GM19463 (cell line): ENCODE results near the gene ZSCAN10.
"Not testable (repeated sequence)": the region's sequence is repeated elsewhere in the genome, so short reads cannot be mapped to it uniquely, and the experiment has no call there.

Experiments
- ATAC-seq: cut with Tn5 transposase; IDR thresholded peaks from one replicate; pipeline ENCODE4 v1.9.1; 2021; ENCODE audit warnings: mild to moderate bottlenecking, moderate library complexity; ENCODE audit not compliant: unreplicated experiment

The ZSCAN10 gene

GRCh38 chr16:3065069-3065741, 33.9 kb downstream of the ZSCAN10 start, which contains the start of gene IL32:
Gene IL32 (plus strand): TSS chr16:3065640. CDS start chr16:3065812, 172 bp downstream.
- ATAC-seq = peak; percentile 54

GRCh38 chr16:3063625-3064386, 35.3 kb downstream of the ZSCAN10 start:
- ATAC-seq = no peak

DNA sequence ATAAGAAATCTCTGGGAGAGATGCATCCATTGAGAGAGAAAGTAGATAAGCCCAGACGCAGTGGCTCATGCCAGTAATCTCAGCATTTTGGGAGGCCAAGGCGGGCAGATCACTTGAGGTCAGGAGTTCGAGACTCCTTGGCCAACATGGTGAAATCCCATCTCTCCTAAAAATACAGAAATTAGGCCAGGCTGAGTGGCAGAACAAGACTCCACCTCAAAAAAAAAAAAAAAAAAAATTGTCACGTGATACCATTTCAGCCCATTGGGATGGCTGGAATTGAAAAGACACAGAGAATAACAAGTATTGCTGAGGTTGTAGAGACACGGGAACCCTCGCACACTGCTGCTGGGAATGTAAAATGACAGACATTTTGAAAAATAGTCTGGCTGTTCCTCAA, 36.5 kb downstream of the ZSCAN10 start:
- no peak for ATAC-seq

DNA sequence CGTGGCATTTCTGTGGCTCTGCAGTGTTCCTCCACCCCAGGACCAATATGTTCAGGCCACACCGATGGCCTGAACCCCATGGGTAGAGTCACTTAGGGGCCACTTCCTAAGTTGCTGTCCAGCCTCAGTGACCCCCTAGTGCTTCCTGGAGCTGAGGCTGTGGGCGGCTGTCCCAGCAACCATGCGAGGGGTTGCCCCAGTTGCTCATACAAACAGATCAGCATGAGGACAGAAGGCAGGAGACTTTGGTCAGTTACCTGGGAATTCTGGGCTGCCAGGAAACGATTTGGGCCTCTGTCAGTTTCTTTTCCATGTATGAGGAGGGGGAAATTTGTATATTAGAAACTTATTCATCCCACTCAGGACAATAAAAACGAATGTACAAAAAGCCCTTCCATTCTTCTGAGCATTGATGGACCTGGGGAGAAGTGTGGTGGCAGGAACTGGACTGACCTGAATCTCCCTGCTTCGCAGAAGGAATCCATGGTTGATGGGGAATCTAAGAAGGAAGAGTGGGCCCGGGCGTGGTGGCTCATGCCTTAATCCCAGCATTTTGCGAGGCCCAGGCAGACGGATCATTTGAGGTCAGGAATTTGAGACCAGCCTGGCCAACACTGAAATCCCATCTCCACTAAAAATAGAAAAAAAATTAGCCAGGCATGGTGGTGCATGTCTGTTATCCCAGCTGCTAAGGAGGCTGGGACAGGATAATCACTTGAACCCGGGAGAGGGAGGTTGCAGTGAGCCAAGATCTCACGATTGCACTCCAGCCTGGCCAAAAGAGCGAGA, 38.6 kb downstream of the ZSCAN10 start:
- ATAC-seq = no peak

DNA sequence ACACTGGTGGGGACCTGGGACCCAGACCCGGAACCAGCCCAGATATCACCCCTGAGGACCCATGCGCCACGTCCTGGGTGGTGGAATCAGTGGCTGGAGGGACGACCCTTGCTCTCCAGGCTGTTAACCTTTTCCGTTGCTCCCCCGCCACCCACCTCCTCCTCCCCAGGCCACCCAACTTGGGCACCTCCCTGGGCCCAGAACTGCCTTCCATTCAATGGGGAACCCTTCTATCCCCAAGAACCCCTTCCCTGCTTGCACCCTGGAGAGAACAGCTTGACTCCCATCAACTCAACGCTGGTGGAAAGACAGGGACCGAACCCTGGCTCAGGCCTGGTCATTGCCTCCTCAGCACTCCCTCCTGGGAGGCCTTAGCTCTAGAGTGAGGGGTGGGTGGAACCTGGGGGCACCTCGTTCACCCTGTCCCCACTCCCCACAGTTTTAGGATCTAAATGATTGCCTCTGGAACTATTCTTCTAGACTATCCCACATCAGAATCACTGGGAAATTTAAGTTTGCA, 39.3 kb downstream of the ZSCAN10 start:
- ATAC-seq = no peak

- peak; percentile 83 for ATAC-seq
Observed at GRCh38 chr16:3059041-3059722, 39.9 kb downstream of the ZSCAN10 start.

DNA sequence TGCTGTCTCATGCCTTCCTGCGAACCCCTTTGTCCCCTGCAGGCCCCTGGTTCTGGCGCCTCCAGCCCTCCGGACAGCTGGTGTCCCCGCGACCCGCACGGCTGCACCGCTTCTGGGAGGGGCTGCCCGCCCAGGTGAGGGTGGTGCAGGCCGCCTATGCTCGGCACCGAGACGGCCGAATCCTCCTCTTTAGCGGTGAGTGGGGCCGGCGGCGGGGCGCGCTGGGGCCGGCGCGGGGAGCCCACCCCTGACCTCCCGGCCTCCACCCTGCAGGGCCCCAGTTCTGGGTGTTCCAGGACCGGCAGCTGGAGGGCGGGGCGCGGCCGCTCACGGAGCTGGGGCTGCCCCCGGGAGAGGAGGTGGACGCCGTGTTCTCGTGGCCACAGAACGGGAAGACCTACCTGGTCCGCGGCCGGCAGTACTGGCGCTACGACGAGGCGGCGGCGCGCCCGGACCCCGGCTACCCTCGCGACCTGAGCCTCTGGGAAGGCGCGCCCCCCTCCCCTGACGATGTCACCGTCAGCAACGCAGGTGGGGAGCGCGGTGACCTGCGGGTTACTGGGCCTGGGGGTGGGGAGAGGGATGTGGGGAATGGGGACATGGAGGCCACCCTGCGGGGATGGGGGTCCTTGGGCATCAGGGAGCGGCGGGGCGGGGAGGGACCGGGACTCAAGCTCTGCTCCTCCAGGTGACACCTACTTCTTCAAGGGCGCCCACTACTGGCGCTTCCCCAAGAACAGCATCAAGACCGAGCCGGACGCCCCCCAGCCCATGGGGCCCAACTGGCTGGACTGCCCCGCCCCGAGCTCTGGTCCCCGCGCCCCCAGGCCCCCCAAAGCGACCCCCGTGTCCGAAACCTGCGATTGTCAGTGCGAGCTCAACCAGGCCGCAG, 40.7 kb downstream of the ZSCAN10 start:
- peak; percentile 23 for ATAC-seq

DNA sequence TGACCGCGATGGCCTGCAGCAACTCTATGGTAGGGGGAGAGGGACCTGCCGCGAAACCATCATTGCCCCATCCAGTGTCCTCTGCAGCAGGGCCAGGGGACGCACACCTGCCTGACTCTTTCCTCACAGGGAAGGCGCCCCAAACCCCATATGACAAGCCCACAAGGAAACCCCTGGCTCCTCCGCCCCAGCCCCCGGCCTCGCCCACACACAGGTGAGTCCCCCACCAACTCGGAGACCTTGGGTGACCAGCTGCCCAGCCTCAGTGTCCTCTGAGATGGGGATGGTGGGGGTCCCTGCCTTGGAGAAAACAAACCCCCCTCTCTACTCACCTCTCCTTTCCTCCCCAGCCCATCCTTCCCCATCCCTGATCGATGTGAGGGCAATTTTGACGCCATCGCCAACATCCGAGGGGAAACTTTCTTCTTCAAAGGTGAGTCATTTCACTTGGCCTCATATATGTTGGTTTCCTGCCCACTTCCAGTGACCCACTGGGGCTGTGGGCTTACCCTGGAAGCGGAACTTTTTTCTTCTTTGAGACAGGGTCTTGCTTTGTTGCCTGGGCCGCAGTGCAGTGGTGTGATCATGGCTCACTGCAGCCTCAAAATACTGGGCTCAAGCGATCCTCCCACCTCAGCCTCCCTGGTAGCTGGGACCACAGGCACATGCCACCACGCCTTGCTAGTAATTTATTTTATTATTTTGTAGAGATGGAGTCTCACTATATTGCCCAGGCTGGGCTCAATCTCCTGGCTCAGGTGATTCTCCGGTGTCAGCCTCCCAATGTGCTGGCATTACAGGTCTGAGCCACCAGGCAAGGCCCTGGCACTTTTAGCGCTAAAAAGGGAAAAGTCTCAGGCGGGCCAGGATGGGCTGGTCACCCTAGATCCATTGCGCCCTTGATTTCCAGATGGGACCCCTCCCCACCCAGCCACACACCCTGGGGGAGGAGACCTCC, 41.6 kb downstream of the ZSCAN10 start:
- no peak for ATAC-seq

- ATAC-seq = no peak
Observed at GRCh38 chr16:3056336-3057180, 42.5 kb downstream of the ZSCAN10 start.

GRCh38 chr16:3055734-3056115, 43.4 kb downstream of the ZSCAN10 start:
- ATAC-seq = not testable (repeated sequence)

DNA sequence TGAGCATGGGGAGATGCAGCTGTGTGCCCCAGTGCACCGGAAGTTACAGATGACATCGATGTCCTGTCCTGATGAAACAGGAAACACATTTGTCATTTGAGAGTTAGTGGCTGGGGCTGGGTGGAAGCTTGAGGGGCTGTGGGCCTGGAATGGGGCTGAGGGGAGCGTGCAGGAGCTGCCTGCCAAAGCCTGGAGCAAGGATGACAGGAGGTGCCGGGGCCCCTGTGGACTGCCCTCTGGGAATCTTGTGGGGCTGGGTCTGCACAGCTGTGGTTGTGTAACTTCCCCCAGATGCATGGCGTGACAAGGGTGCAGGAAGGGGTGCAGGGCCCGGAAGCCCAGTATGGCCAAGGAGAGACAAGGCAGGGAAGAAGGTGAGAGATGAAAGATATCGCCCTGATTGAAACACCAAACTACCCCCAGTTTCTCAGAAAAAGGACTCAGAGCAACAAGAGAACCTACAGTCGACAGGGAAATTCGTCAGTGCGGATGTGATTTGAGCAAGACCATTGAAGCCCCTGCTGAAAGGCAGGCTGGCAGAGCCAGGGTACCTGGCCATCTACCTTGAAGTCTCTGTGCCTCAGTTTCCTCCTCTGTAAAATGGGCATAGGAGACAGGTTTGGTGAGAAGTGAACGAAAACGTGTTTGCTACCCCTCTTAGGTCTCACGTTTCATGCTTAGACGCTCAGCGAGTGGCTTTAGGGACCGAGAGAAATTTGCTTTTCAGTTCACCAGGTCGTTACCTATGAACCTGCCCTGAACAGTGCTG, 43.9 kb downstream of the ZSCAN10 start:
- no peak for ATAC-seq

GRCh38 chr16:3053330-3053710, 45.8 kb downstream of the ZSCAN10 start:
- ATAC-seq = not testable (repeated sequence)

DNA sequence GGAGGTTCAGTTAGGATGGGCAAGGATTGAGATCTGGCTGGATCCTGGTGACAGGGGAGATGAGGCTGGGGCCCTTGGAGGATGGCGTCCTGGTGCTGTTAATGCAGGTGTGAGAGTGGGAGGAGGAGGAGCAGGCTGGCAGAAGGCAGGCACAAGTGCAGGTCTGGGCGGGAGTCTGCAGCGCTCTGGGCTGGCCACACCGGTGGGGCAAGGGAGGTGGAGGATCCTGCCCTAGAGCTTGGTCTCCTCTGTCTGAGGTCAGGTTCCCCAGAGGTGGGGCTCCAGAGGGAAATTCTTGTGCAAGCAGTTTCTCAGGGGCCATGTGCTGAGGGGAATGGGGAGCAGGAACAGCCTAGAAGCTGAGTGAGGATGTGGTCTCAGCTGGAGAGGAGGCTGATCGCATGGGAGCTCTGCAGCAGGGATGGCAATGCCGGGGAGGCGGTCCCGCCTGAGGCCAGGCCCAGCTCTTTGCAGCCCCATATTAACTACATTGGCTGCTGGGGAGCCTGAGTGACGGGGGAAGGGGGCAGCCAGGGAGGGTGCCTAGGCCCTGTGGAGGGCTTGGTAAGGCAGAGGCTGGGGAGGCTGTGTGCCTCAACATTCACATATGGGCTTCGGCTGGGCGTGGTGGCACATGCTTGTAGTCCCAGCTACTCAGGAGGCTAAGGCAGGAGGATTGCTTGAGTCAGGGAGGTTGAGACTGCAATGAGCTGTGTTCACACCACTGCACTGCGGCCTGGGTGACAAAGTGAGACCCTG, 46.3 kb downstream of the ZSCAN10 start:
- not testable (repeated sequence) for ATAC-seq

DNA sequence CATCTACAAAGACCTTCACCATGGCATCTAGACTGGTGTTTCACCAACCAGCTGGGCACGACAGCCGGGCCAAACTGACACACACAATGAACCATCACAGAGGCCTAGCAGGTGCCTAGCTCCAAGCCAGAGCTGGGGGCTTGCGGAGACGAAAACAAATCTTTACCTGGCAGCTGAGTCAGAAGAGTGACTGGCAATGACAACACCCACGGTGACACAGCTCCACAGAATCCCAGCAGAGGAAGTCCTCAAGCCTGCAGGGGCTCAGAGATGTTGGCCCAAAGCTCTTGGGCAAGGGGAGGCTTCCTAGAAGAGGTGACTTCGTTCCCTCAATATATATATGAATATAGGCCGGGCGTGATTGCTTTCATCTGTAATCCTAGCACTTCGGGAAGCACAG, 47.6 kb downstream of the ZSCAN10 start:
- ATAC-seq = no peak

DNA sequence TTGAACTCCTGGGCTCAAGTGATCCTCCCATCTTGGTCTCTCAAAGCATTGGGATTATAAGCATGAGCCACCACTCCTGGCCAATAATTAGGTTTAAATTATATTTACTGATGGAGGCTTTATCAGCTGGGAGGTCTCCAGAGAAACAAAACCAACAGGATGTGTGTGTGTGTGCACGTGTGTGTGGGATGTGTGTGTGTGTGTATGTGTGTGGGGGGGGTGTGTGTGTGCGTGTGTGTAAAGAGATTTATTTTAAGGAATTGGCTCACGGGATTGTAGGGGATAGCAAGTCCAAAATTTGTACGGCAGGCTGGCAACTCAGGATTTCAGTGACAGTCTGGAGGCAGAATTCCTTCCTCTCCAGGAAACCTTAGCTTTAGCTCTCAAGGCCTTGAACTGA, 48.1 kb downstream of the ZSCAN10 start:
- no peak for ATAC-seq

GRCh38 chr16:3050487-3050886, 48.6 kb downstream of the ZSCAN10 start:
- ATAC-seq = no peak
